GM12892 (cell line): ENCODE results near the gene NCOR2.

Experiments used
- DNase-seq: peaks from one replicate; pipeline ENCODE4 v3.0.0; 2011; ENCODE audit not compliant: insufficient read length
- FAIRE-seq: peaks from 2 replicates; lab custom pipeline; 2011; peaks lifted over from hg19 to GRCh38; lab: Jason Lieb, UNC
- POLR2A ChIP-seq: IDR thresholded peaks from 2 replicates; pipeline ENCODE4 v1.6.1; 2011; ENCODE audit warnings: low read depth, low read length, control low read depth
- POLR2AphosphoS5 ChIP-seq: IDR thresholded peaks from 2 replicates; pipeline ENCODE4 v1.6.1; 2011; ENCODE audit warnings: low read depth, low read length, control low read depth
- TAF1 ChIP-seq: IDR thresholded peaks from 2 replicates; pipeline ENCODE4 v1.6.1; 2011; ENCODE audit warnings: low read depth, mild to moderate bottlenecking, control low read depth, low read length, borderline replicate concordance

NCOR2 gene

GRCh38 chr12:124523071-124523470 lies 44.3 kb downstream of the NCOR2 start:
- no peak for DNase-seq
- FAIRE-seq, result no peak
- TF ChIP-seq POLR2A, result no peak
- TF ChIP-seq TAF1, result no peak
- TF ChIP-seq POLR2AphosphoS5, result no peak

- FAIRE-seq (no peak), DNase-seq (no peak)
- TF ChIP-seq POLR2A, result no peak
- no peak for TF ChIP-seq POLR2AphosphoS5
- no peak for TF ChIP-seq TAF1
Observed at GRCh38 chr12:124520907-124521306, 46.5 kb downstream of the NCOR2 start.

- DNase-seq (no peak), FAIRE-seq (no peak)
- no peak for TF ChIP-seq TAF1
- TF ChIP-seq POLR2A, result no peak
- TF ChIP-seq POLR2AphosphoS5, result no peak
Observed at GRCh38 chr12:124520265-124520701, 47.1 kb downstream of the NCOR2 start.

- FAIRE-seq (no peak), DNase-seq (no peak)
- TF ChIP-seq POLR2AphosphoS5, result no peak
- no peak for TF ChIP-seq POLR2A
- TF ChIP-seq TAF1, result no peak
Observed at GRCh38 chr12:124519746-124520145, 47.7 kb downstream of the NCOR2 start.

GRCh38 chr12:124518051-124518932 lies 49.1 kb downstream of the NCOR2 start:
- DNase-seq, result no peak
- FAIRE-seq, result no peak
- TF ChIP-seq POLR2A (no peak), POLR2AphosphoS5 (no peak), TAF1 (no peak)
